RCC 7860 (cell line): ENCODE measurements around the gene EDEM3.
"Not testable (repeated sequence)": the region's sequence is repeated elsewhere in the genome, so short reads cannot be mapped to it uniquely, and the experiment has no call there.

ENCODE experiments used
- DNase-seq: peaks from one replicate; pipeline ENCODE4 v3.0.0-alpha.2; 2015; ENCODE audit warnings: low spot score
- FAIRE-seq: peaks from 2 replicates; lab custom pipeline; 2012; peaks lifted over from hg19 to GRCh38; lab: Jason Lieb, UNC

The EDEM3 gene

DNA sequence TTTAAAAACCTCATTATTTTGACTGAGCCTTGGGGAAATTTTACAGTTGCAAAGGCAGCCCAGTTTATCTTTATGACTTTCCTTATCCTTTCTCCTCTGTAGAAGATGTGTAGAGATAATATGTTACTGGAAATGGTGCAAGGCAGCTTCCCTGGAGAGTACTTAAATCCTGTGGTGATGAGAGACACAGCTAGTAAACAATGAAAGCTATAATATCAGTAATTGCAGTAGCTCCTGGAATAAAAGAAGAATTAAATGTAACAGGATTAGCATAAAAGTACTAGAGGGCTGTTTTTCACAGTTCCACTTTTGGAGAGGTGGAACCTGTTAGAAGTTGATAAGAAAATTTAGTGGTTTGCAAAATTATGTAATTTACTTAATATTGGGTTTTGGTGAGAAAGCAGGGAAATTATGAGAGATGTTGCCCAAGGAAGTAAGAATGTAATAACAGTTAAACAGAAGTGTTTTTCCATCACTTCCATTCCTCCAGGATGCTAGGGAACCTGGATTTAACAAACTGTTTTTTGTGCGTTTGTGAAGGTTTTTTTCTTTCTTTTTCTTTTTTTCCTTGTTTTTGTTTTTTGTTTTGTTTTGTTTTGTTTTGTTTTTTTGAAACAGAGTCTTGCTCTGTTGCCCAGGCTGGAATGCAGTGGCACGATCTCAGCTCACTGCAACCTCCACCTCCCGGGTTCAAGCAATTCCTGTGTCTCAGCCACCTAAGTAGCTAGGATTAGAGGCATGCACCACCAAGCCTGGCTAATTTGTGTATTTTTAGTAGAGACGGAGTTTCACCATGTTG lies 15.7 kb upstream of the EDEM3 start:
- FAIRE-seq: no peak

DNA sequence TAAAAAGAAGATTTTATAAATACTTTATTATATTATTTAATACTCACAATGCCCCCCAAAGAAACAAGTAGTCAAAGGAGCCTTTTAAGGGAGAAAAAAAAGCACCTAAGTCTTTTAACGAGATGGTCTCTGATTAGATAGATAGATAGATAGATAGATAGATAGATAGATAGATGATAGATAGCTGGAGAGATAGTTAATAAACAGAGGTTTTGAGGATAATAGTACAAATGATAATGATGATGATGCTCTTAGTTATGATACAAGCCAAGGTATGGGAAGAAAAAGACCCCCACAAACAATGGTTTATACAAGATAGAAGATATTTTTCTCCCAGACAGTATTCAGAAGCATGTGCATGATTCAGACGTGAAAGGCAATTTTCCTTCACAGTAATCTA lies 14.6 kb upstream of the EDEM3 start:
- FAIRE-seq (no peak), DNase-seq (no peak)

More for the DNA sequence above, 15.7 kb upstream of the EDEM3 start:
- no peak for DNase-seq

DNA sequence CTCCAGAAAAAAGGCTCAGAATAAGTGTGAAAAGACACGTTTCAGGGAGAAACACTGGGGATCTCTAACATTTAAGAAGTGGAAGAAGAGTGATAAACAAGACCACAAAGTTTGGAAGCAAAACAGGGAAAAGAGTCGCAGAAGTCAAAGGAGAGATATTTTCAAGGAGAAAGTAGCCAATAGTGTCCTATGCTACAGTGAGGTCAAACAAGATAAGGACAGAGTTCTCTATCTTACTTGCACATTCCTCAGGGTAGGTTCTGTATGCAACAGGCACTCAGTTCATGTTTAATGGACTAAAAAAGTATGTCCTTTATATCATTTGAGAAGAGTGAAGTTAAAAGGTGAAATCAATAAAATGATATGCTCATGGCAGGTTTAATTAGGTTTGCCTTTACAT lies 13.8 kb upstream of the EDEM3 start:
- DNase-seq (no peak), FAIRE-seq (no peak)

DNA sequence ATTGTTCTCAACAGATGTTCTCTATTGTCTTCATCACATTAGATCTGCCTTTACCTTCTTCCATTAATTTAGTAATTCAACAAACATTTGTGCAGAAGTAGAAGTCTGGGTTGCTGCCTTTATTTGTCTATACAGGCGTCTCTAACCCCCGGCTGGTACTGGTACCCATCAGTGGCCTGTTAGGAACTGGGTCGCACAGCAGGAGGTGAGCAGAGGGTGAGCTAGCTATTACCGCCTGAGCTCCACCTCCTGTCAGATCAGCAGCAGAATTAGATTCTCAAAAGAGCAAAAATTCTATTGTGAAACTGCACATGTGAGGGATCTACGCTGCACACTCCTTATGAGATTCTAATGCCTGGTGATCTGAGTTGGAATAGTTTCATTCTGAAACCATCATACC lies 12.9 kb upstream of the EDEM3 start:
- no peak for FAIRE-seq
- no peak for DNase-seq

DNA sequence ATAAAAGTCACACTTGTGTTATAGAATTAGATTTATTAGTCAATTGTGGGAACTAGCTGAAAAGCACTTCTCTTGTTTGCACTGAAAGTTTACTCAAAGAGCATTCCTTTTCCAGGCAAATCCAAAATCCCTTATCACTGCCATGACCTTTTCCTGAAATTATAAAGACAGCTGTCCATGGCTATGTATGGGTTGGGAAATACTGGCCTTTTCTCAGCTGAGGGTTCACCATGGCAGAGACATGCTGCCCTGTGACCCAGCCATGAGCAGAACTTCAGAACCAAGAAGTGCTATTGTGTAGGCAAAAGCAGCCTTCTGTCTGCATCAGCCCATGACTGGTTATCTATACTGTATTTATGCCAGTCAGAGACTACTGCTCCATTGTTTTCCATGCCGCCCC lies 9.8 kb upstream of the EDEM3 start:
- DNase-seq: no peak
- no peak for FAIRE-seq

DNA sequence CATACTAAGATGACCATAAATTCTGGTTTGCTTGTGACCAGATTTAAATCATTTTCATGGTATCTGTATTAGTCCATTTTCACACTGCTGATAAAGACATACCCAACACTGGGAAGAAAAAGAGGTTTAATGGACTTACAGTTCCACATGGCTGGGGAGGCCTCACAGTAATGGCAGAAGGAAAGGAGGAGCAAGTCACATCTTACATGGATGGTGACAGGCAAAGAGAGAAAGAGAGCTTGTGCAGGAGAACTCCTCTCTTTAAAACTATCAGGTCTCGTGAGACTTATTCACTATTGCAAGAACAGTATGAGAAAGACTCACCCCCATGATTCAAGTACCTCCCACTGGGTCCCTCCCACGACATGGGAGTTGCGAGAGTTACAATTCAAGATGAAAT lies 8.9 kb upstream of the EDEM3 start:
- not testable (repeated sequence) for DNase-seq, FAIRE-seq

DNA sequence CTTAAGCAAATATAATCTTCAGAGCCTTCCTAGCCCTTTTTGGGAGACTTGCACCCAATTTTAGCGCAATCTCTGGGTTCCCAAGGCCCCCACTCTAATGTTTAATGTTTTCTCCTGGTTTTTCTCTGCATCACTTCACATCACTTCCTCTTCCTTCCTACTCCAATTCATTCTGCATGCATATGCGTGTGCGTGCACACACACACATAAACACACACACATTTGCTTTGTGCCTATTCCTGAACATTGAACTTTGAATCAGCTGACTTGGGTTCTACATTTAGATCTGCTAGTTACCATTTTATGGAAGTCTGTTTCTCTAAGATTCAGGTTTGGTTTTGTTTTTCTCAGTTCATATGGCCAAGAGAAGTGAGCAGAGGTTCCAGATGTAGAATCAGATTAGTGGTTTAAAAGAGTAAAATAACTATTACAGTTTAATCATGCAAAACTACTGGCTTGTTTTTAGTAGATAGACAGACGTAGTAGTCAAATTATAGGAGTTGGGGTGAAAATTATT lies 7.4 kb upstream of the EDEM3 start:
- DNase-seq (no peak), FAIRE-seq (no peak)

DNA sequence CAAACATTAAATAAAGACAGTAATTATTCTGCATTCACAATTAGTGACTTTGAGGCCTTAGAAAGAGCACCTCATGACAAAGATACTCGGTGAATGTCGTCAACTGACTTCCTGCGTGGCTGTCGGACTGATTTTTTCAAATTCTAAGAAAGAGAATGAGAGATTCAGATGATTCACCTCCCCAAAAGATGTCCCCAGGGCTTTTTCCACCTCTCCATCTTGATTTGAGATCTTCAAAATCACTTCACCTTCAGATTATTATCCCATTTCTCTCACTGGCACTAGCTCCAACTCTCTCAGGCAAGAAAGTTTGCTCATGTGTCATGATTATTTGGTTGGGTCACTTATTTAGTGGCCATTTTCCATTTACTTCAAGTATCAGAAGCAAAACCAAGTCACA lies 5.0 kb upstream of the EDEM3 start:
- FAIRE-seq (no peak), DNase-seq (no peak)

DNA sequence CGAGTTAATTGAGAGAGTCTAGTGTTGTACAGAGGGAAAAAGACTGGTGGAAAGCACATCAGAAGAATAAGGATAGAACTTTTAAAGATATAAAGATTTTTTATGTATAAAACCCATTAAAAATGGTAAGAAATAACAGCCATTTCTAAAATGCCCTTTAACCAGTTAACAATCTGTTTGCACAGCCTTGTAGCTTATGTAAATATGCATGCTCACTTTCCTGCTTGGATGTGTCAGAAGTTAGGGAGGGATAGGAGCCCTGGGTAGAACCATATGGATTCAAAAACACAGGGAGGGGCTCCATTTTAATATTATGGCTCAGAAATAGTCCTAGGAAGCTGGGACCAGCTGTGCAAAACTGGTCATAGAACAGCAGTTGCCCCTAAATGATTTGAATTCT lies 4.5 kb upstream of the EDEM3 start:
- FAIRE-seq (no peak), DNase-seq (no peak)

DNA sequence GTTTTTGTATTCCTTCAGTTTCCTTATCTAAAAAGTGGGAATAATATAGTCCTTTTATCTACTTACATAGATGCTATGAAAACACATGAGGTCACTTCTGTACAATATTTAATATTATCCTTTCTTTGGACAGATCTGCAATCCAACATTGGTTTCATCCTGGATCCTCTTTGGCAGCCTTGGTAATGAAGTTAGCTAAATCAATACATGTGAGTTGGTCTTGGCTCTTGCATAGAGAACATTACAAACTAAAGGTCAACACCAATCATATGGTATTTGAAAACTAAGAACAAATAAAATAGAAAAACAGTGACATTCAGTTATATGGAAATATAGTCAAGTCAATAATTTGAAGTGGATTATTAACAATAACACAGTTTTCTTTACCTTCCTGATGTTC lies 3.2 kb upstream of the EDEM3 start:
- FAIRE-seq: no peak

DNA sequence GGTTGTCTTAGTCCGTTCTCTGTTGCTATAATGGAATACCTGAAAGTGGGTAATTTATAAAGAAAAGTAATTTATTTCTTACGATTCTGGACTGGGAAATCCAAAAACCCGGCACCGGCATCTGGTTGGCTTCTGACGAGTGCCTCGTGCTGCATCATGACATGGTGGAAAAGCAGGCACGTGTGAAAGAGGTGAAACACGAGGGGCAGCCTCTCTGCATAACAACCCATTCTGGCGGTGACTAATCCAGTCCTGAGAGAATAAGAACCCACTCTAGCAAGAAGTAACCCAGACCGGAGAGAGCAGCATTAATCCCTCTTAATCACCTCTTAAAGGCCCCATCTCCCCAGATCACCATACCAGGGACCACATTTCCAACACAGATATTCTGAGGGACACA lies 2.7 kb upstream of the EDEM3 start:
- no peak for FAIRE-seq
- no peak for DNase-seq

More for the DNA sequence above, 3.2 kb upstream of the EDEM3 start:
- DNase-seq: no peak

DNA sequence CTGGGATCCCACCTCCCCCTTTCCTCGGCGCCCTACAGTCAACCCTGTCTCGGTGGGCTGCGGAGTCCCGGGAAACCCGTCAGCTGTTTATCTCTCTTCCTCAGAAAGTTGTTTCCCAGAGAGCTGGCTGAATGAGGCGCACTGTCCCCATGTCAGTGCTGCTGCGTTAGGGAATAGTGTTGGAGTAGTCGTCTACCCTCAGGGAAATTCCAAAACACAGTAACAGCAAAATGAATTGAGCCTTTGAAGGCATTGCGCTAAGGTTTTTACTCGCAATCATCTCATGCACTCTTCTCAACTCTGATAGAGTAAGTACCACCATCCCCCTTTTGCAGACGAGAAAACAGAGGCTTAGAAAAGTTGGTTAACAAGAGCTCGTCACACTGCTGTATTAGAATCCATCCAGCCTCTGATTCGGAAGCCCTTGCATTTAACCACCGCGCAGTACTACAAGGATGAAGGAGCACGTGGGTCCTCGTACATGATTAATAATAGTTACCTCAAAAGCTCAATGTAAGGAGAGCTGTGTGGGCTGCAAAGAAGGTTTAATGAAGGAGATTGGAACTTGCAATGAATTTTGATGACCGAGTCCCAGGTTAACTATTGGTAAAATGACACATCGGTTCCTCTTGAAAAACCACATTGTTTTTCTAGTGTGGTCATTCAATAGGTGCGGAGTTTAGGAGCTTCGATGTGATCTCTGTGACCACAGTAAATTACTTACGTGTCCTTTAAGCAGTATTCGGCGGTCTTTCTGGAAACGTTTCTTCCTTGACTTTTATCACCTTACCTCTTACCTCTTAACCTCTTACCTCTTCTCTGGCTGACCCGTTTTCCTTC lies 788 bp upstream of the EDEM3 start:
- peak; percentile 57 for DNase-seq
- FAIRE-seq: peak; percentile 63

DNA sequence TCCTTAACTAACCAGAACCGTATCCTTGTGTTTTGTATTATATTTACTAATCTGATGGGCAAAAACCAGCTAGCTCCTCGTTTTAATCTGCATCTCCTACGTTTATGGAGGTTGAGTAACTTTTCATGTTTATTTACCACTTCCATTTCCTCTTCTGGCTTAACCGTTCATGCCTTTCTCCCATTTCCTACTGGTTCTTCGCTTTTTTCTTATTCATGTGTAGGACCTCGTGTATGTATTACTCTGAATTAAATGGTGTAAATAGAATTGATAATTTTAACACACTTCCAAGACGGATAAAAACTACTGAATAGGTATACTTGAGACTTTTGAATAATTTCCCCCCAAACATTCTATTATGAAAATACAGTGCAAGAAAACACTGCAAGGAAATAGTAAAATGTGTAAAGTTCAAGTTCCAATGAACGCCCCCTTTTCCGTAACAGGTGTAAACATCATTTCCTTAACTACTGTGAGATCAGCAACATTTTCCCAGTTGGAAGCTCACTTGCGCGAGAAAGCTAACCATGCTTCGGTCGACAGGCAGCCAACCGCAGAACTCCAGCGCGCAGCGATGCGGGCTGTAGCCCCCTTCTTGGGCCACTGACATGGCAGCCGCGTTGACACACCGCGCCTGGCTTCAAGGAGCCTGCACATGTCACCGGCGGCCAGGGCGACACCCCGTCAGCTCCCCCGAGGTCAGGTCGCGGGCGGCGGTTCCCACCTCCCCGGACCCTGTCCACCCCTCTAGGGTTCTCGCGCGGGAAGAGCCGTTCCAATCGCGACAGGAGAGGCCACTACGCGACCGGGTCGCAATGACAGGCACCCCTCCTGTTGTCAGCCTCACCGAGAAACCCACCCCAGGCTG lies 816 bp downstream of the EDEM3 start:
- DNase-seq: no peak
- no peak for FAIRE-seq

DNA sequence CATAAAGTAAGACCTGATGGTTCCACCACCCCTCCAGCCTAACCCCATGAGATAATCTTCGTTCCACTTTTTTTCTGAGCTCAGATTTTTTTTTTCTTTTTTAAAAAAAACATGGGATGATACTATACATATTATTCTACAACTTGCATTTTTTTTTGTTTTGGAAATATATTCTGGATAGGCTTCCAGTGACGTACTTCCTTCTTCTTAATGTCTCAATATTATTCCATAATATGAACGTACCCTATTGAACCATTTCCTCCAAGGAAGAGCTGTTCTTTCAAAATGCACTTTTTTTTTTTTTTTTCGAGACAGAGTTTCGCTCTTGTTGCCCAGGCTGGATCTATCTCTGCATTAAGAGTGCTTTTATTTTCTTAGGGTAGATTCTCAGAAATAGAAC lies 1.5 kb downstream of the EDEM3 start:
- no peak for DNase-seq
- FAIRE-seq: no peak

DNA sequence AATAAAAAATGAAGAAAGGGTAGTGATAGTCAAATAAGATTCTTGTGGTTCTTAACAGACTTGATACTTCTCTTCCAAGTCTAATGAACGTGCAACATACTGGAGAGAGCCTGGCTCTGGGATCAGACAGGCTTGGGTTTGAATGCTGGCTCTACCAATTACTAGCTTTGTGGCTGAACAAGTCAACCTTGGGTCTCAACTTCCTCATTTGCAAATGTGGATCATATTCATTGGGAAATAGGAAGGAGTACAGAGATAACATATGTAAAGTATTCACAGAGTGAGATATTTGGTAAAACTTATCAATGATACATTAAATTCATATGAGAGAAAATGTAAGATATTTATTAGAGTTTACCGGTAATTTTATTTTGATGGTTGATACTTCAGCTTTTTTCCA lies 2.0 kb downstream of the EDEM3 start:
- FAIRE-seq: no peak
- DNase-seq: no peak

DNA sequence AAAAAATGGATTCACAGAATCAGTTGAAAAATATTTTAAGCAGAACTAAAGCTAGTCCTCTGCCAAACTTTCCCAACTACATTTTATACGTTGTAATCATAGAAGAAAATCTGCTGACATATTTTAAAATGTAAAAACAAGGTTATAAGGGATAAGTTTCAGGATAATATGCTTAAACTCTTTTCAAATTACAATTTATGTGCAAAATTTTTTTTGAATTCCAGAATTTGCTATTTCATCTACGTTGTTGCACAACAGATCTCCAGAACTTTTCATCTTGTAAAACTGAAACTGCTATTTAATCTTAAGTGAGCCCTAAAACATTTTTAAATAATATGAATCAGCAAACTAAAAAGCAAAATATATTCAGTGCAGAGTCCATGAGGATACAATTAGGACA lies 5.9 kb downstream of the EDEM3 start:
- FAIRE-seq (no peak), DNase-seq (no peak)

DNA sequence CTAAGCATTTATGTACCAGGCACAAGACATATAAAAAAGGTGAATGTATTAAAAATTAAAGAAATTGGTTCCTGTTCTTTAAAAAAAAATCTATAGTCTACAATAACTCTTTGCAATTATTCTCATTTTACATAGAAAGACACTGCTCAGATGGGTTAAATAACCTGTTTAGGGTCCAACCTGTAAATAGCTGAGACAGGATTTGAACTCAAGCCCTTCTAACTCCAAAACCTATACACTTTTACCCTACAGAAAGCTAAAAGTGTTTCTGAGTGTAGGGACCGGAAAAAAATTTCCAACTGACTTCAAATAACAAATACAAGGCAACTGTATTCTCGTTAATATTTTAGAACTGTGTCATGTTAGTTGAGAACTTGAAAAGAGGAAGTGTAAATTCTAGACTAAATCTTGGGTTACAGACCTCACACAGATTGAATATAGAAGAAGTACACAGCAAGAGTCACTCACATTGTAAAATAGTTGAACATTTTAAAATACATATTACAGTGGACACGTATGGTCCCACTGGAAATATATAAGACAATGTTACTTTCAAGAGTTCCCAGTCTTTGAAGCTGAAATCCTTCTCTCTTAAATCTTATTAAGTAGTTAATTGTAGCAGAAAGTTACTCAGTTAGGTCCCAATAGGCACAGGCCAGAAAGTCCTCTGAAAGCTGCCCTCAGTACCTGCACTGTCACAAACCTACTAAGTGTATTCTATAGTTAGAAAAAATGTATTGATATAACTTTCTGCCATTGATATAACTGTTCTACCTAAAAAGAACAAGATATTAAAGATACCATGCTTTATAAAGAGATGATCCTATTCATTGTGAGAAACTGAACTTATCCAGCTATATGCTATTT lies 7.3 kb downstream of the EDEM3 start:
- DNase-seq: no peak
- no peak for FAIRE-seq

DNA sequence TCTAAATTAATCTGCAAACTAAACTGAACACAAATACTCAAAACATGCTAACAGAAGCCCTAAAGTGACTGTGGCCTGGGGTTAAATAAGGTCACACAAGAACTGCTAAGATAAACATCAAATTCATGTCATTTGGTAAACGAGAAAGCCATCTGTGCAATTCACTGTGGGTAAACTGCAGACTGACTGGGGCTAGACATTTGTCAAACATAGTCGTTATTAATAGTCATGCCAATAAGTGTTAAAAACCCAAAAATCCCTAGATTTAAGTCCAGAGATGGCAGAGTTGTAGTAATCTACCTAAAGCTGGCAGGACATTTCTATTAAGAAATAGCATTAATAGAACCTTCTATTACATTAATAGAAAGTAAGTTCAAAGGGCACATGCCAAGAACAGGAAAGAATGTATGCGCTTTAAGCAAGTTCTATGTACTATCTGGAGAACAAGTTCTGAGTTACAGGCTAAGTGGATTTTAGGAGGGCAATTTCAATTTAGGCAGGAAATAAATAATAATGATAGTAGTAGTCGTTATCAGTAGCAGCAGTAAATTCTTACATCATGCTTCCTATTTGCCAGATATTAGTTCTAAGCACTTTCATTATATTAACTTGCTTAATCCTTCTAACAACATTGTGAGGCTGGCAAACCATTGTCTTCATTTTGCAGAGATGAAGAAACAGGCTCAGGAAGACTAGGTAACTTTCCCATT lies 8.6 kb downstream of the EDEM3 start:
- no peak for FAIRE-seq
- DNase-seq: no peak

DNA sequence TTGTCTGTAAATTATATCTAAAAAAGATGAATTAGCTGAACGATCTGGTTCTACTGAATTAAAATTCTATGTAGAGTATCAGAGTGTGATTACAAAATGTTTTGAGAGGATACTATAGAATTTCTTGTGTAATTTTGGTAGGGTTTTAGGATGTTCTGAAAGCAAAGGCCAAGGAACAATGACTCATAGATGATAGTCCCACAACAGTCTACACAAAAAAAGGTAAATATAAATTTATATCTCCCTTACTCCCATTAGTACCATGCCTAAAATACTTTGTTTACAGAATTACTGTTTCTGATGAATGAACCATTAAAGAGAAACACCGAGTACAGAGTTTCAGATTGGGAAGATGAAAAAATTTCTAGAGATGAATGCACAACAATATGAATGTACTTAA lies 9.5 kb downstream of the EDEM3 start:
- DNase-seq (no peak), FAIRE-seq (no peak)
